Caco-2 (cell line): ENCODE measurements around the gene PHF20. TPM values are rescaled to one million over a fixed set of nuclear protein-coding genes. Genes with fewer than 3 reads are reported as not detected.

Experiments used
- BruUV-seq: library from RNA; stranded (reverse); fragments of 400-500 nt; replicated peaks from 2 replicates; lab custom pipeline; 2021; lab: Mats Ljungman, UMichigan
- CTCF ChIA-PET: fragments of 300-600 bp; sonication (Branson Sonifier 250); formaldehyde crosslinking; loops from one replicate; lab custom pipeline; 2022; ENCODE audit warnings: antibody characterized with exemption; lab: Charles Lee
- POLR2A ChIA-PET: fragments of 300-600 bp; sonication (Branson Sonifier 250); formaldehyde crosslinking; loops from one replicate; lab custom pipeline; 2022; ENCODE audit warnings: antibody characterized with exemption; lab: Charles Lee
- DNase-seq, 2 experiments: peaks; one replicate each; pipeline versions ENCODE4 v3.0.0 to v3.0.0-alpha.2; 2020 to 2022
- H3K27me3 ChIP-seq: replicated peaks from 2 replicates; pipeline ENCODE4 v1.6.0; 2011; ENCODE audit warnings: low read length; ENCODE audit not compliant: control insufficient read depth, insufficient read depth
- H3K36me3 ChIP-seq: 2 replicates; pipeline ENCODE4 v1.5.1; 2011; ENCODE audit warnings: low read length; ENCODE audit not compliant: control insufficient read depth, insufficient read depth
- H3K4me1 ChIP-seq: fragments of 250-450 bp; sonication (Bioruptor Pico); 2 replicates; pipeline ENCODE4 v1.5.1; 2020; ENCODE audit warnings: mild to moderate bottlenecking
- H3K4me3 ChIP-seq: 2 replicates; pipeline ENCODE4 v1.5.1; 2011; ENCODE audit warnings: low read depth, mild to moderate bottlenecking, control low read depth, low read length
- H3K9me3 ChIP-seq: fragments of 250-450 bp; sonication (Bioruptor Pico); 2 replicates; pipeline ENCODE4 v1.5.1; 2020; ENCODE audit warnings: mild to moderate bottlenecking, moderate library complexity
- H3K27ac Mint-ChIP-seq: one replicate; pipeline ENCODE4 v1.8.0; 2022; ENCODE audit warnings: mixed read lengths; ENCODE audit not compliant: unreplicated experiment
- H3K27me3 Mint-ChIP-seq: one replicate; pipeline ENCODE4 v1.8.0; 2022; ENCODE audit warnings: mixed read lengths; ENCODE audit not compliant: insufficient read depth, unreplicated experiment
- H3K36me3 Mint-ChIP-seq: one replicate; pipeline ENCODE4 v1.8.0; 2022; ENCODE audit warnings: mild to moderate bottlenecking, mixed read lengths; ENCODE audit not compliant: insufficient read depth, unreplicated experiment
- H3K4me1 Mint-ChIP-seq: one replicate; pipeline ENCODE4 v1.8.0; 2022; ENCODE audit warnings: low read depth, mixed read lengths; ENCODE audit not compliant: unreplicated experiment
- H3K4me3 Mint-ChIP-seq: one replicate; pipeline ENCODE4 v1.8.0; 2022; ENCODE audit warnings: mild to moderate bottlenecking, moderate library complexity, mixed read lengths; ENCODE audit not compliant: unreplicated experiment
- H3K9me3 Mint-ChIP-seq: one replicate; pipeline ENCODE4 v1.8.0; 2022; ENCODE audit warnings: mixed read lengths; ENCODE audit not compliant: unreplicated experiment
- intact Hi-C: fragments of 100-400 bp; cut with micrococcal nuclease; formaldehyde crosslinking; loops from one replicate; pipeline ENCODE4 v1.10.0; 2022; ENCODE audit not compliant: unreplicated experiment
- total RNA-seq: library from RNA; stranded (reverse); gene quantifications from 2 replicates; pipeline ENCODE4 v1.2.3, GENCODE V29; 2022
- TF ChIP-seq, protein P1 (sequence below), 2 experiments: fragments of 200-600 bp in 1 of 2; IDR thresholded peaks; 1 replicate in 1 of 2; 2 replicates in 1 of 2; pipeline versions ENCODE4 v1.5.1 to v1.8.0; 2011 to 2022; ENCODE audit warnings: antibody characterized with exemption in 1 of 2, control low read depth in 1 of 2, inconsistent platforms in 1 of 2, low read depth in 1 of 2, low read length in 1 of 2, mild to moderate bottlenecking in 1 of 2, moderate library complexity in 1 of 2; ENCODE audit not compliant: insufficient read depth in 1 of 2, severe bottlenecking in 1 of 2, unreplicated experiment in 1 of 2

PHF20 gene
- total RNA-seq, 1 experiment from 2014 or later = 109 TPM

GRCh38 chr20:35833241-35833640 lies 61.4 kb downstream of the PHF20 start:
- BruUV-seq = no TSS peak
- Histone ChIP-seq H3K27me3 (no peaks in the 10 kb centered on the region), H3K4me3 (no peak overlapping the region), H3K36me3 (no peaks in the 10 kb centered on the region; the same call in 1 of the 2 replicates), H3K9me3 (peaks cover 4% of the 10 kb centered on the region; the same call in 1 of the 2 replicates), H3K4me1 (peaks cover 5% of the 10 kb centered on the region; the same call in 1 of the 2 replicates)
- DNase-seq = no peak
- TF ChIP-seq, protein P1, sequence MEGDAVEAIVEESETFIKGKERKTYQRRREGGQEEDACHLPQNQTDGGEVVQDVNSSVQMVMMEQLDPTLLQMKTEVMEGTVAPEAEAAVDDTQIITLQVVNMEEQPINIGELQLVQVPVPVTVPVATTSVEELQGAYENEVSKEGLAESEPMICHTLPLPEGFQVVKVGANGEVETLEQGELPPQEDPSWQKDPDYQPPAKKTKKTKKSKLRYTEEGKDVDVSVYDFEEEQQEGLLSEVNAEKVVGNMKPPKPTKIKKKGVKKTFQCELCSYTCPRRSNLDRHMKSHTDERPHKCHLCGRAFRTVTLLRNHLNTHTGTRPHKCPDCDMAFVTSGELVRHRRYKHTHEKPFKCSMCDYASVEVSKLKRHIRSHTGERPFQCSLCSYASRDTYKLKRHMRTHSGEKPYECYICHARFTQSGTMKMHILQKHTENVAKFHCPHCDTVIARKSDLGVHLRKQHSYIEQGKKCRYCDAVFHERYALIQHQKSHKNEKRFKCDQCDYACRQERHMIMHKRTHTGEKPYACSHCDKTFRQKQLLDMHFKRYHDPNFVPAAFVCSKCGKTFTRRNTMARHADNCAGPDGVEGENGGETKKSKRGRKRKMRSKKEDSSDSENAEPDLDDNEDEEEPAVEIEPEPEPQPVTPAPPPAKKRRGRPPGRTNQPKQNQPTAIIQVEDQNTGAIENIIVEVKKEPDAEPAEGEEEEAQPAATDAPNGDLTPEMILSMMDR (IDR thresholded peaks at IDR 0.05; ENCODE audit: insufficient read depth in 1 of 2, low read depth in 1 of 2, low read length in 1 of 2, severe bottlenecking in 1 of 2, unreplicated experiment in 1 of 2) = no peak
- Mint-ChIP-seq H3K36me3 (peaks cover 36% of the 10 kb centered on the region), H3K27ac (no peak overlapping the region), H3K4me3 (no peak overlapping the region), H3K4me1 (peaks cover 6% of the 10 kb centered on the region), H3K27me3 (no peaks in the 10 kb centered on the region), H3K9me3 (no peaks in the 10 kb centered on the region)
- ChIA-PET CTCF (no interaction called here), POLR2A (no interaction called here)
- intact Hi-C loops = no loop called here

DNA sequence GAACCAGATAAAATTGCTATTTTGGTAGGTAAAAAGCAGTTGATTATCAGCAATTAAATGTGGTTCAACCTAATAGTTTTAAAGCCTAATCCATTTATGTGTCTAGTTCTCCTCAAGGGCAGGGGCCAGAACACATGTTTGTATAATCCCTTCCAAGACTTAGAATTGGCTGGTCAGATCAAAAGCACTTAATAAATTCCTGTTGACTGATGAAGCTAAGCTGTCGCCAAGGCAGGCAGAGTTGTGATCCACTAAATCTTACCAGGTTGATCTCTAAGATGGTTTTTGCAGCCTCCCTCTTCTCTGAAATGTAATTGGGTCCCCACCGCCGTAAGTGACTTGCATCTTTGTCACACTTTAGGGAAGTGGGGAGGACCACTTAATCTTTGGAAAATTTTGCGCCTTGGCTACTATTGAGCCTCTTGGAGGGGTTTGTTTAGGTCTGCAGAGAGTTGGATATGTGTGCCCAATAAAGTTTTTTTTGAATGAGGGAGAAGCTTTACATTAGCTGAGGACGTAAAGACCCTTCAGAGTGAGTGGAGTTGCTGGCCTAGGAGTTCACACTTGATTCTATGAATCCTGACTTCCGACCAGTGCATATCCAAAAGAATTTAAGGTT lies 65.9 kb downstream of the PHF20 start:
- TF ChIP-seq, protein P1 (IDR thresholded peaks at IDR 0.05; ENCODE audit: insufficient read depth in 1 of 2, low read depth in 1 of 2, low read length in 1 of 2, severe bottlenecking in 1 of 2, unreplicated experiment in 1 of 2) = no peak
- Mint-ChIP-seq H3K27ac (no peak overlapping the region), H3K9me3 (no peaks in the 10 kb centered on the region), H3K4me3 (no peak overlapping the region), H3K4me1 (peaks cover 6% of the 10 kb centered on the region), H3K36me3 (peaks cover 42% of the 10 kb centered on the region), H3K27me3 (no peaks in the 10 kb centered on the region)
- CTCF ChIA-PET = no interaction called here
- H3K4me1 ChIP-seq = peaks cover 5% of the 10 kb centered on the region; the same call in 1 of the 2 replicates
- H3K4me3 ChIP-seq = no peak overlapping the region
- POLR2A ChIA-PET = no interaction called here
- H3K27me3 ChIP-seq = no peaks in the 10 kb centered on the region
- no peak for DNase-seq
- no TSS peak for BruUV-seq
- peaks cover 3% of the 10 kb centered on the region for H3K36me3 ChIP-seq
- H3K9me3 ChIP-seq = peaks cover 11% of the 10 kb centered on the region
- intact Hi-C loops = no loop called here

- Histone ChIP-seq H3K9me3 (peaks cover 16% of the 10 kb centered on the region), H3K27me3 (no peaks in the 10 kb centered on the region), H3K36me3 (peaks cover 5% of the 10 kb centered on the region), H3K4me1 (peaks cover 5% of the 10 kb centered on the region; the same call in 1 of the 2 replicates), H3K4me3 (no peak overlapping the region)
- intact Hi-C loops = no loop called here
- H3K27me3 Mint-ChIP-seq = no peaks in the 10 kb centered on the region
- TF ChIP-seq, protein P1 (IDR thresholded peaks at IDR 0.05; ENCODE audit: insufficient read depth in 1 of 2, low read depth in 1 of 2, low read length in 1 of 2, severe bottlenecking in 1 of 2, unreplicated experiment in 1 of 2) = no peak
- no peak overlapping the region for H3K4me3 Mint-ChIP-seq
- H3K36me3 Mint-ChIP-seq = peaks cover 47% of the 10 kb centered on the region
- no TSS peak for BruUV-seq
- H3K27ac Mint-ChIP-seq = no peak overlapping the region
- no peaks in the 10 kb centered on the region for H3K9me3 Mint-ChIP-seq
- CTCF ChIA-PET = no interaction called here
- peaks cover 6% of the 10 kb centered on the region for H3K4me1 Mint-ChIP-seq
- POLR2A ChIA-PET = no interaction called here
- DNase-seq = no peak
Observed at GRCh38 chr20:35838205-35838604, 66.4 kb downstream of the PHF20 start.
